ENCODE measurements around the gene PSMB7.

PSMB7 gene

DNA sequence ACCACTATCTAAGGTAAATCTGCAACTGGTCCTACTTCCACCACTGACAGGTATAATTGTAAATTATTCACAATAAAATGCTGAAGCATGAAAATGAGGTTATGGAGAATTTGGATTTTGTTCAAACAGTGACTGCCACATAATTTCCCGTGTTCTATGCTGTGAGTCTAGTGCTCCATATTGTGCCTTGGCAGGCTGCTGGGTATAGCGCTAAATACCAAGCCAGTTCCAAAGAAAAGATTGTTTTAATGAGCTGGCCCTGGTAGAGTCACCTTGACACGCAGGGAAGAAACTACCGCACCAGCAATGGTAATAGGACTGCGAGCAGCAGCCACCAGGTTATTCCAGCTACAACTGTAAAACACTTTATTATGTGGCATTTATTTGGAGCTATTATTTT lies 30.4 kb downstream of the PSMB7 start:
- no peak for DNase-seq (ENCODE audit: low read depth in 2 of 2, low spot score in 1 of 2)

DNA sequence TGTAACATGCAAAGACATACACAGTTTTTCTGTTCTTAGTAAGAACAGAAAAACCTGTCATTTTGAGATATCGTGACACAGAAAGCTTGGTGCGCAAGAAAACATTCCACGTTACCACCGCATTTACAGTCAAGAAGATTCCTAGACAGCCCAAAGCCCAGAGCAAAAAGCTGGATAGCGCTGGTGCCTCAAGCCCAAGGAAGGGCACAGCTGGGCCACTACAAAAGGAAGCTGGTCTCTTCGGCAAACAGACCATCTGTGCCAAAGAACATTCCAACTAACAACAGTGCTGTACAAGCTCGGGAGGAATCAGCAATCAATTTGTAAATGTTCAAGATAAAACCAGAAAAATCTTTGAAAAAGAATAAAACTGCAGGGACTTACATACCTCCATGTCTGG lies 31.0 kb downstream of the PSMB7 start:
- no peak for DNase-seq (ENCODE audit: low read depth in 2 of 2, low spot score in 1 of 2)

DNA sequence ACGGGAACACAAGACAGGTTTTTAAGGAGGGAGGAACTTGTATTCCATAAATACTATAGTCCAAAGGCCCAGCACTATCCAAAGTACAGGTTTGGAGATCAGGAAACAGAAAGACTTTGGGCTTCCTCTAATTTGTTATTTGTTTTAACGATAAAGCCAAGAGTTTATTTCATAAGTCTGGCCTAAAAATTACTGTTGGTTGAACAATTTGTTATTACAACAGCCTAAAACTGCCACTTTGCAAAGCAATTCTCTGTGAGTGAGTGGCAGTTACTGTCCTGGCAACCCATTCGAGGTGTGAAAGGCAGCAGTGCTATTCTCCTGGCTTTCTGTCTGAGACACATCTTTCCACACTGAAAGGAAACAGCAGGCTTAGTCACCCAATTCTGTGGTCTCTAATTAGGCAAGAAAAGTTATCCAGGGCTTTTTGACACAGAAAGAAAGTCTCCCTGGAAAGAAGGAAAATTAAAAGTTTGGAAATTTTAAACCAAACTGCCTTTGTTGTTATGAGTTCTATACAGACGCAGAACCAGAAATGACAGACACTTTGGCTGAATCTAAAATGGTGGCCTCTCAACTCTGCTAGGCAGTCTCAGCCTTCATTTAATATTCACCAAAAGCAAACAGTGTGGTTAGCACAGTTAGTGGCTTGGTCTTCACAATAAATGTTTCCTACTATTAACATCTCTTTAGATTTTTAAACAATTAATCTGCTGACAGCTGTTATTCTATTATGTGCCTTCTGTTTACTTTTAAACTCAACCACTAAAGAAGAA lies 33.9 kb downstream of the PSMB7 start:
- DNase-seq (ENCODE audit: low read depth in 2 of 2, low spot score in 1 of 2), result no peak

DNA sequence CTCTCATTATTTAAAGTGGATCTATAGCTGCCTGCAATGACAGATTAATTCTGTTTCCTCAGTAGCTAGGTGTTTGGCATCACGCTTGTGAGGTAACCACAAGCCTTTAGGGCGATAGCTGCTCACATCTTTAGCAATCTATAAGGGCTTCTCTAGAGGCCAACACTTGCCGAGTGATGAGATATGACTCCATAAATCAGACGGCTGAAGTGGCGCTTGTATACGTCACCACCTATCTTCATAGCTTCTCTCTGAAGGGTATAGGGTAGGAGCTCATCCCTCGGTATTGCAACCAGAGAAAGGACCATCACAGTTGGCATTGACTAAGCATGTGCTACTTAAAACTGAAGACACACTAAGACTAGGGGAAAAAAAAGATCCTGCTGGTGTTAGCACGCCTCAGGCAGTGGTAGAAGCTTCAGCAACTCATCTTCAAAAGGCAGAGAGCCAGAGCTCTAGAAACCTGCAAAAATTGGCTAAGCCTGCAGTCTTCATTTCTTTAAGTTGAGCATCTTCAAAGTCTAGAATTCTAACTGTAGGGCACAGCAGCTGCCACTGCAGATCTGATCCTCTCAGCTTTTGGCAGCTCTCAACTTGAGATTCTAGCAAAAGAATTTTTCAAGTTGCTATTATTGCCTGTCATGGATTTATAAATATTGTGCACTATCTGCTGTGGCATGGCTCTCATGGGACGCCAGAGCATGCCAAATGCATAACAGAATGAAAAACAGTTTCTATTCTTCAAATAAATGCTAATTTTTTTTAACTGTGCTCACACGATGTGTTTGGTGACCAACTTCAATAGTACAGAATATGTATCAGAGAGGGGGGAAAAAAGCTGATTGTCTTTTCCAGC lies 37.5 kb downstream of the PSMB7 start:
- no peak for DNase-seq (ENCODE audit: low read depth in 2 of 2, low spot score in 1 of 2)

DNA sequence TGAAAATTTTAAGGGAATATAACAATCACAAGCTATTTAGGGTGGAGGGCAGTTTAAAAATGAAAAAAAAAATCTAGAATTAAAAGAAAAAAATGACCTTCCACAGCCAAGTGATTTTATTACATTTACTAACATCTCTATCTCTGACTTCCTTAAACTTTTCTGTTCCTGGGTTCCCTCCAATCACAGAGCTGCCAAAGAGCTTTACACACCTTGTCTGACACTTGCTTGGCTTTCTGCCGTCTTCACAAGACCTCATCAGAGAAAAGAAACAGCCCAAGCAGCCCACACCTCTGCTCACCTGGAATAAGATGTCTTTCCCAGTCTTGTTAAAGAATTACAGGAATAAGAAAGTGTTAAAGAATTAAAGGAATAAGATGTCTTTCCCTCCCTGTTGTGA lies 38.9 kb downstream of the PSMB7 start:
- DNase-seq (ENCODE audit: low read depth in 2 of 2, low spot score in 1 of 2), result no peak

DNA sequence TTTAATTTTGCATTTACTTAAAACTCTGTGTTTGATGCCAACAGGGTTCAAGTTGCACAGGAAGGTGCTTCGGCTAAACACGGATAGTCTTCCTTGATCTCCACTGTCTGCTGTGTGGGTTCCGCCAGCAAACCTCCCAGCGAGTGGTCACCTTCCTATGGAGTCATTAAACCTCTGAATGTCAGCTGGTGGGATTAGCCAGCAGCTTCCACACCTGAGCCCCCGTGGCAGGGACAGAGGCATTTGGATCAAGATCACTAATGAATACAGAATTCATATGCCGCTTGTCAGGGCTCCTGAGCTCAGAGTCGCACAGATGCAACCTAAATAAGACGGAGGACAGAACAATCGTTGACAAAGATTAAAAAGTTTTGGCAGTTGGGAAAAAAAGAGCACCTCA lies 39.5 kb downstream of the PSMB7 start:
- no peak for DNase-seq (ENCODE audit: low read depth in 2 of 2, low spot score in 1 of 2)

DNA sequence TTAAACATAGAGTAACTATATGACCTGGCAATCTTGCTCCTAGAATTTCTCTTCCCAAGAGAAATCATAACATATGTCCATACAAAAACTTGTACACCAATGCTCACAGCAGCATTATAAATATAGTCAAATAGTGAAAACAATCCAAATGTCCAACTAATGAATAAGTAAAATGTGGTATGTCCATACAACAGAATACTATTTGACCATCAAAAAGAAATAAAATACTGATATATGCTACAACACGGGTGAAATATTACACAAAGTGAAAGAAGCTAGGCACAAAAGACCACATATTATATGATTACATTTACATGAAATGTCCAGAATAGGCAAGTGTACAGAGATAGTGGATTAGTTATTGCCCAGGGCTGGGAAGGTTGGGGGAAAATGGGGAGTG lies 41.4 kb downstream of the PSMB7 start:
- no peak for DNase-seq (ENCODE audit: low read depth in 2 of 2, low spot score in 1 of 2)

DNA sequence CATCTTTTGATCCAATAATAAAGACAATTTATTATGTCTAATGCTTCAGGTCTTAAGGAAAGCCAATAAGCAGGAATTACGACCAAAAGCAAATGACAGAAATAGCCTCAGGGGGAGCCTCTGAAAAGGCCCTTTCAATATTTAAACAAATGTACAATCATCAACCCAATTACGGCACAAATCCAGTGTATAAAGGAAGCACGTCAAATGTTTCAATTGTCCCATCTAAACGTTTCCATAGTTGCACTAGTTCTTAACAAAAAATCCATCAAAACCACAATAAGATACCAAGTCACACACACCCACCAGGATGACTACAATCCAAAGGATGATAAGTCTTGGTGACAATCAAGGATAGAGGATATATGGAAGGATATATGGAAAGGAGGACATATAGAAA lies 41.9 kb downstream of the PSMB7 start:
- no peak for DNase-seq (ENCODE audit: low read depth in 2 of 2, low spot score in 1 of 2)

DNA sequence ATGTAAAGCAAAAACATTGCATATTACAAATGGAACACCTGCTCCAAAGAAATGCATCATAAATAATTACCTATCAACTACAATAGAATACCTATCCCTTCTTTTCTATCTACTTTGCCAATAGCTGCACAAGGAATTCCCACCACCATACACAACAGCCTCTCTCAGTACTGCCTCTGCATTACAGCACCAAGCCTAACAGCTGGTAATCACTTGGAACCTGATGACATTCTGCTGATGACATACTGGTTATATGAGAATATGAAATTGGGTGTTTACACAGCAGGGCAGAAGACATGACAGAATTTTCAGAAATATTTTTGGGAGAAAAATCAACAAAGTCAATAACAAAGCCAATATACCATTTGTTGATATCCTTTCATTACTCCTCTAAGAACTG lies 43.2 kb downstream of the PSMB7 start:
- DNase-seq (ENCODE audit: low read depth in 2 of 2, low spot score in 1 of 2), result no peak

DNA sequence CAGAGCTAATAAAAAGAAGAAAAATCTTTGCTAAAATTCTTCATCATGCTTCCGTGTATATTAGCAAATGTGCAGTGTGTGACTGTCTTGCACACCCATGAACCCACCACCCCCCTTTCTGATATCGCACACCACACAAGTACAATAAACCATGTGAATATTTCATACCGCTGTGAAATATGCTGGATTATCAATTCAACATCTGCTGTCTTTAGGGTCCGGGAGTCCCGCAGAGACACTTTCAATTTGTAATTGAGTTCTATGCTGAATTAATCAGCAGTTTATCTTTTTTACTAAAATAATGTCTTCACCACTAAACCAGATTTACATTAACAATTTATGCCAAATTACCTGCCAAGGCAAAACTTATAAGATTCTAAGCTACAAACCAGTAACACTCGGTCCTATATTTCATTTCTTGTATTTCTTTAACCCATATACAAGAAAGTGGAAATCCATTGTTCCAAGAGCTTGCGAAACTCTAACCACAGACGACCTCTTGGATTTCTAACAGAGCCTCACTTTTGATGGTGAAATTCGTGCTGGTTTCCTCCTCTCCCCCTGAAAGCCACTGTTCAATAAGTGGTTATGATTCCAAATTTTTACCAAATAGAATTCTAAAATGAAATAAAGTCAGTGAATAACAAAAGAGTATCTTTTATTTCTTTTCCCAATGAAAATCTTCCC lies 44.2 kb downstream of the PSMB7 start:
- no peak for DNase-seq (ENCODE audit: low read depth in 2 of 2, low spot score in 1 of 2)

DNA sequence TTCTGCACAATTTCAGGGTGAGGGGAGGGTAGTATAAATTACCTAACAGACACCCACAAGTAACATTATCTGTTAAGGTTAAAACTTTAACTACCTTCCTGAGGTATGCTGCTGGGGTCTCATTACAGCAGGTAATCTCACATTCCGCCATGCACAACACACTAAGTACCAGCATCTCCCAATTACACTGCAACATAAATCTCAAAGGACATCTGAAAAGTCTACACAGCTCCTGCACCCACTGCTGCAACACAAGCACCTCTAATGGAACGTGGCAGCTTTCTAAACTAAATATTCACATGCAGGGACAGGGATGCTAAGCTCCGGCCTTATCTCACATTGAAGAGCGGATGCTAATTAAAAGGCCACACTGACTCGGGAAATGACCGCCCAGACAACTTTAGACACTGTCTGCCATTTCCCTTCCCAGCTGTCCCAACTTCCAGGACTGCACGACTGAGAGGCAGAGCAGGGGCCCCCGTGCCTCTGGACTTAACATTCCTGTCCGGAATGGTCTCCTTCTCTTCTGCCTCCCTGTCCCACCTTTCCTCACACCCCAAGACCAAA lies 45.9 kb downstream of the PSMB7 start:
- DNase-seq (ENCODE audit: low read depth in 2 of 2, low spot score in 1 of 2), result no peak

DNA sequence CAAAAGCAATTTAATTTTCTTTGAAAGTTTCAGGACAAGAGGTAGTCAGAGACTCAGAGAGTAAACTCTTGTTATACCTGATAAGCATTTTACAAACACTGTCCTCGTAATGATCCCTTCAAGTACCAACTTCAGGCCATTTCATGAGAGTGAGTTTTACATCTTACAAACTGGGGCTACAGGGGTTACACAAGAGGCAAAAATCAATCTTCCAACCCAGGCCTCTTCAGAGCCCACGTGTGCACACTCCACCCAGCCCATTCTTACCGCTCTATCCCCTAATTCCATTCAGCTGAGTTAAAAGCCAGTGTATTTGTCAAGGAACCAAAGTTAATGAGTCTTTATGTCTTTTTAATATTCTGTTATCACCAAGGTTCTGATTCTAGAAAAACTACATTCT lies 46.5 kb downstream of the PSMB7 start:
- DNase-seq (ENCODE audit: low read depth in 2 of 2, low spot score in 1 of 2), result no peak

DNA sequence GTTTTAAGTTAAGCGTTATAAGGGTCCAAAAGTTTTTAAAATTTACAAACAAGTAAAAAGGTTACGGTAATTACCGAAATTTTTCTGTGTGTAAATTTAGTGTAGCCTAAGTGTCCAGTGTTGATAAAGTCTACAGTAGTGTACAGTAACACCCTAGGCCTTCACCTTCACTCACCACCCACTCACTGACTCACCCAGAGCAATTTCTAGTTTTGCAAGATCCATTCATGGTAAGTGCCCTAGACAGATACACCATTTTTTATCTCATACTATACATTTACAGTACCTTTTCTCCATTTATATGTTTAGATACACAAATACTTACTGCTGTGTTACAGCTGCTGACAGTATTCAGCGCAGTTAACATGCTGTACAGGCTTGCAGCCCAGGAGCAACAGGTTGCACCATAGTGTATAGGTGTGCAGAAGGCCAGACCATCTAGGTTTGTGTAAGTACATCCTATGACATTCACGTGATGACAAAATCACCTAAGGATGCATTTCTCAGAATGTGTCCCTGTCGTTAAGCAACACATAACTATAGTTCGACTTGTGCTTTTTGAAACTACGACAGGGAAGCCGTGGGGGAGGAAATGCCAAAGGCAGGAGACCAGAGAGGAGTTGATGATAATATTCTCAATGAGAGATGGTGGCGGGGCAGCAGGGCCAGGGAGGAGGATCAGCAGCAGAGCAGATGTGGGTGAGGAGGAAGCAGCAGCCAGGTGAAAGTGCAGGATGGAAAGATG lies 48.6 kb downstream of the PSMB7 start:
- DNase-seq (ENCODE audit: low read depth in 2 of 2, low spot score in 1 of 2), result no peak

DNA sequence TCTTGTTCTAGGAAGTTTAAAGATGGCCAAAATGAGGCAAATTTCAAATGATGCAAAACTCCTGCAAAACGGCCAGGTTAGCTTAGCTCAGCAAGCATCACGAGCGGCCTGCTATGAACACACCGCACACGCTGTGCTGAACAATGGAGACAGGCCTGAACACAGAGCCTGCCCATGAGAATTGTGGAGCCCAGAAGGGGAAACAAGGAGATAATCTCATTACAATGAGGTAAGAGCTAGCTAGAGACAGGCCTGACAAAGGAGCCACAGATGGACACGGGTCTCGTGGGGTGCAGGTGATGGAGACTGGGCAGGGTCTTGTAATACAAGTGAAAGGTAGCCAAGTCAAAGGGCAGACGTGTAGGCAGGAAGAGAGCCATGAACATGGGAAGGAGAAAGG lies 50.2 kb downstream of the PSMB7 start:
- no peak for DNase-seq (ENCODE audit: low read depth in 2 of 2, low spot score in 1 of 2)

DNA sequence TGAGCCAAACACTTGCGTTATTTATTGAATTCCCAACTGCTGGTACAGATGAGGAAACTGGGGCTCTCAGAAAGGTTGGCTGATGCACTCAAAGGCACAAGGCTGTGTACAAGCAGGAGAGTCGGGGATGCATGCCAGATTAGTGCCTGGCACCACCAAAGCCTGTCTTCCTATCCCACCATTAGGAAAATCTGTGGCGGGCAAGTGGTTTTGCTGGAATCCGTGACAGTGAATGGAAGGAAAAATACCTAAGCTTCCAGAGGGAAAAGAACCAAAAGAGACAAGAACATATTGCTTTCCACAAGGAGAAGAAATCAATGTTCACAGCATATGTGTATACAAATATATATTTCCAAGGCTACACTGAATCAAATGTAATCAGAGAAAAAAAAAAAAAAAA lies 51.1 kb downstream of the PSMB7 start:
- DNase-seq (ENCODE audit: low read depth in 2 of 2, low spot score in 1 of 2), result no peak

DNA sequence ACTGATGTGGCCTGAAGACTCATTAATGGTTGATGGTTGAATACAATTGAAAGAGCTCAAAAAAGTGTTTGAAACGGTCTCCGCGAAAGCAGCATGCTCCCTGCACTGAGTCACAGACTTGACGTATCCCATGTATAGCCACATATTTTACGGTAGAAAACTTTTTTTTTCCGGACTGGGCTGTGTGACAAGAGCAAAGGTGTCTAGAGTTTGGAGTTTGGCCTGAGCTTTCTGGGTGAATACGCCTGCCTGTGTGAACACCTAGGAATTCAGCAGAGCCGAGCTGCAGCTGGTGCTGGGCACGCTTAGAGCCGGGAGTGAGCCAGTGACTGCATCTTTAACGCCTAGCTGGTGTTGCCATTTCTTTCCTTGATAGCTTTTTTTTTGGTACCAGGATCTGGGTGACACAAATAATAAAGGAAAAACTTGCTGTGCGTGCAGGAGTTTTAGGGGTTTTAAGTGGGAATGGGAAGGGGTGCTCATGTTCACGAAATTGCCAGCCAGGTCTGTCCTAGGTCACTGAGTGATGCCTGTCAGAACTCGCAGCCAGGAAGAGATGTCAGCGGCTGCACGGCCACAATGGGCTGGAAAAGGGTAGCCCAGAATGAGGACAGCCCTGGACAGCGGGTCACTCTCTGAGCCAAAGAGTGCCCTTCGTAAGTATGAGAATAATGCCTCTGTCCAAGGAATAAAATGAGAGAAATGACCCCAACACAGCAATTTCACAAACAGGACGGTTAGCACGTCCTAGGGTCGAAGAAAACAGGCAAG lies 51.7 kb downstream of the PSMB7 start:
- DNase-seq (ENCODE audit: low read depth in 2 of 2, low spot score in 1 of 2), result no peak

DNA sequence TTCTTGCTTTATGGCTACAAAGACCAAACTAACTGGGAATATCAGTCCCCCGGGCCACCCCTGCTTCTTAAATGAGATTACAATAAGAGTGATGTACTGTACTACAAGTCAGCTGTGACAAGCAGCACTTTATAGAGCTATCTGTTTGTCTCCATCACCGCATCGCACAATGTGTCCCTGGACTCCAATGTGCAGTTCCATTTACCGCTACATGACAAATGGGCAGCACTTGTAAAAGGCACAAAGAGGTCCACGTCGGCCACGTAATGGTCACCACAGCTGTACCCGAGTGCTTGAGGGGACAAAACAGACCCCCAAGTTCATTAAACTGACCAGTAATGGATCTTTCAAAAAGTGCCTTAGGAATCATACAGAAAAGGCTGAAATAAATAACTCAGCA lies 54.1 kb downstream of the PSMB7 start:
- no peak for DNase-seq (ENCODE audit: low read depth in 2 of 2, low spot score in 1 of 2)

DNA sequence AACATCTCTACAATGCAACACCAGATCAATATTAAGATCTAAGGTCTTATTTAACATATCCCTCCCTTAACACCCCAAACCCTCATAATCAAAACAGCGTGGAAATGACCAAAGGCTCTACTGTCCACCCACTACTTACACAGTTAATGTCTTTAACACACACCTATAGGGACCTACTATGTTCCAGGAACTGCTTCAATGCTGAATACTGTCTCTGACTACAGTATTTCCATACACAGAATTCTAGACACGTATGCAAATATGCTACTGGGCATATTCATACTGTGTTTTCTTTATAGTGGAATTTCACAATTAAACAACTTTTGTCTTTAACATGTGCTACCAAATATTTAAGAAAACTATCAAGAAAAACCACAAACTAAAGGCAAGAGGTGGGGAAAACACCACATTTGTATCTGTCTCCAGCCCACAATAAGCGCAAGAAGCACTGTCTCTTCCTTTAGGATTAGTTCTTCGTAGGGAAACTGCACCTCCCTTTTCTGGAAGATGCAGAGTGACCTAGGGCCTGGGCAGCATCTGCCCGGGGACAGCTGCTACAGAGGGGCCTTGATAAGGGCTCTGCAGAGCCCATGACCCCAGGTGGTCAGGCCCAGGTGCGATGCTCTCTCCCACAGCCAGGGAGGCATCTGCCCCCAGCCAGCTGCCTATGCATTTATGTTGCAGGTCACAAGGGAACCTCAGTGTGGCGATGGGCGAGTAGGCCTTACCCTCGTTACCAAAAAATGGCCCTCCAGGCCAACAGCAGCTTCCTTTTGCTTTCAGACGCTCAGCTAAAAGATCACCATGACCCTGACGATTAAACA lies 55.2 kb downstream of the PSMB7 start:
- DNase-seq (ENCODE audit: low read depth in 2 of 2, low spot score in 1 of 2), result no peak

DNA sequence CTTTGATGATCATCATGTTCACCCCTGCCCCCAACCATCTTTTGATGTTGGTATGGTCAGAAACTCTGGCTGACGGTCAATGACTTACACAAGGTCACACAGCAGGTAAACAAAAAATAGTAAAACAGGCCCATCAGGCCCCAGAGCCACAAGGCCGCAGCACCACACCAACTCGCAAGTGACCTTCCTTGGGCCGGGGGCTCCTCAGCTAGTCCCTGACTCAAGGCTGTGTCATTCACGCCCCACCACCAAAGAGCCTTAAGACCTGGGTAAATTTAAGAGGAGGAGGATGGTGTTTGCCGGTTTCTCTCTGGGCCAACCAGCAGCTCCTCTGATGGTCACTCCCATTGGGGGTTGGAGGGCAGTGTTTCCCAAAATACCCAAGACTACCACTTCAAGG lies 55.8 kb downstream of the PSMB7 start:
- no peak for DNase-seq (ENCODE audit: low read depth in 2 of 2, low spot score in 1 of 2)

Measured in stimulated activated CD8-positive, alpha-beta memory T cell treated with anti-CD3 and anti-CD28 coated beads, Interleukin-4, amount 100 ng/mL, for 4 hours (primary cell).